HepG2 (cell line): Measurements from ENCODE around the gene LRP10. TPM values are rescaled to one million over a fixed set of nuclear protein-coding genes. Genes with fewer than 3 reads are reported as not detected.

Source experiments
- CEBPB ChIP-seq: IDR thresholded peaks from 2 replicates; pipeline ENCODE4 v1.6.1; 2011; ENCODE audit warnings: low read depth, low read length, improper control_type of control experiment, borderline replicate concordance
- FOXK2 ChIP-seq: fragments of 450-650 bp; IDR thresholded peaks from 2 replicates; pipeline ENCODE4 v1.6.1; 2016
- FOXP1 ChIP-seq, 2 experiments: fragments of 450-650 bp in 1 of 2; IDR thresholded peaks; 2 replicates each; pipeline ENCODE4 v1.6.1; 2017 to 2018; ENCODE audit warnings: antibody characterized with exemption in 1 of 2
- HES4 ChIP-seq: sonication (generic); formaldehyde crosslinking; IDR thresholded peaks from 2 replicates; pipeline ENCODE4 v1.9.0; 2021; ENCODE audit warnings: mild to moderate bottlenecking, missing genetic modification reagents, borderline replicate concordance
- NCOR1 ChIP-seq: fragments of 200-600 bp; sonication (generic); IDR thresholded peaks from 2 replicates; pipeline ENCODE4 v1.7.0; 2017; ENCODE audit warnings: antibody characterized with exemption, low read length, borderline replicate concordance
- RORA ChIP-seq: sonication (generic); formaldehyde crosslinking; IDR thresholded peaks from 2 replicates; pipeline ENCODE4 v1.5.0; 2020; ENCODE audit warnings: mild to moderate bottlenecking, missing genetic modification reagents, moderate library complexity
- SP1 ChIP-seq, 2 experiments: fragments of 450-650 bp in 1 of 2; sonication (generic) in 1 of 2; formaldehyde crosslinking in 1 of 2; IDR thresholded peaks; 2 replicates each; pipeline versions ENCODE4 v1.4.0 to v1.6.1; 2016 to 2020; ENCODE audit warnings: missing genetic modification reagents in 1 of 2
- ZMYM3 ChIP-seq: sonication (generic); formaldehyde crosslinking; IDR thresholded peaks from 2 replicates; pipeline ENCODE4 v1.5.1; 2020; ENCODE audit warnings: mild to moderate bottlenecking, missing genetic modification reagents
- ZNF558 ChIP-seq: sonication (generic); formaldehyde crosslinking; IDR thresholded peaks from 2 replicates; pipeline ENCODE4 v1.9.0; 2022; ENCODE audit warnings: mild to moderate bottlenecking, missing genetic modification reagents, borderline replicate concordance
- ZNF746 ChIP-seq: sonication (generic); formaldehyde crosslinking; IDR thresholded peaks from 2 replicates; pipeline ENCODE4 v1.8.0; 2022; ENCODE audit warnings: mild to moderate bottlenecking, missing genetic modification reagents
- polyA plus RNA-seq, 8 experiments: library from polyadenylated mRNA; depleted of rRNA in 3 of 8; stranded (reverse) in 7 of 8; unstranded in 1 of 8; fragments of >200 nt; fragmentation: Illumina TruSeq in 4 of 8; extraction: Trizol in 4 of 8; gene quantifications; 2 replicates each; pipeline versions ENCODE4 v1.2.1 to v1.2.3, GENCODE V29; 2011 to 2016; ENCODE audit warnings: low read depth in 4 of 8, missing spikeins in 1 of 8, mixed read lengths in 1 of 8; ENCODE audit not compliant: insufficient read depth in 1 of 8
- total RNA-seq, 5 experiments: library from RNA; depleted of rRNA; stranded (reverse); fragments of >200 nt; fragmentation: Illumina TruSeq; extraction: Trizol; gene quantifications; 2 replicates each; pipeline ENCODE4 v1.2.3, GENCODE V29; 2016; ENCODE audit warnings: low read depth in 1 of 5
- TF ChIP-seq, protein P1 (sequence below): IDR thresholded peaks from 2 replicates; pipeline ENCODE4 v1.6.1; 2016; ENCODE audit warnings: mild to moderate bottlenecking, missing biosample characterization, missing genetic modification reagents
- TF ChIP-seq, protein P2 (sequence below): sonication (generic); formaldehyde crosslinking; IDR thresholded peaks from 2 replicates; pipeline ENCODE4 v1.5.0; 2020; ENCODE audit warnings: missing genetic modification reagents, mild to moderate bottlenecking, borderline replicate concordance
- TF ChIP-seq, protein P3 (sequence below): sonication (generic); formaldehyde crosslinking; IDR thresholded peaks from 2 replicates; pipeline ENCODE4 v1.4.0; 2020; ENCODE audit warnings: missing genetic modification reagents, borderline replicate concordance
- TF ChIP-seq, protein P4 (sequence below): sonication (generic); formaldehyde crosslinking; IDR thresholded peaks from 2 replicates; pipeline ENCODE4 v1.4.0; 2020; ENCODE audit warnings: missing genetic modification reagents
- TF ChIP-seq, protein P5 (sequence below): sonication (generic); formaldehyde crosslinking; IDR thresholded peaks from 2 replicates; pipeline ENCODE4 v1.8.0; 2022; ENCODE audit warnings: mild to moderate bottlenecking, missing genetic modification reagents
- TF ChIP-seq, protein P6 (sequence below): sonication (generic); formaldehyde crosslinking; IDR thresholded peaks from 2 replicates; pipeline ENCODE4 v1.4.0; 2020; ENCODE audit warnings: missing genetic modification reagents

The LRP10 gene
- total and polyA plus RNA-seq, 2 of the 13 experiments (the other 11 are each of a cell fraction or from before 2014, with no cell fraction given), result 16.9 to 45.2 TPM

DNA sequence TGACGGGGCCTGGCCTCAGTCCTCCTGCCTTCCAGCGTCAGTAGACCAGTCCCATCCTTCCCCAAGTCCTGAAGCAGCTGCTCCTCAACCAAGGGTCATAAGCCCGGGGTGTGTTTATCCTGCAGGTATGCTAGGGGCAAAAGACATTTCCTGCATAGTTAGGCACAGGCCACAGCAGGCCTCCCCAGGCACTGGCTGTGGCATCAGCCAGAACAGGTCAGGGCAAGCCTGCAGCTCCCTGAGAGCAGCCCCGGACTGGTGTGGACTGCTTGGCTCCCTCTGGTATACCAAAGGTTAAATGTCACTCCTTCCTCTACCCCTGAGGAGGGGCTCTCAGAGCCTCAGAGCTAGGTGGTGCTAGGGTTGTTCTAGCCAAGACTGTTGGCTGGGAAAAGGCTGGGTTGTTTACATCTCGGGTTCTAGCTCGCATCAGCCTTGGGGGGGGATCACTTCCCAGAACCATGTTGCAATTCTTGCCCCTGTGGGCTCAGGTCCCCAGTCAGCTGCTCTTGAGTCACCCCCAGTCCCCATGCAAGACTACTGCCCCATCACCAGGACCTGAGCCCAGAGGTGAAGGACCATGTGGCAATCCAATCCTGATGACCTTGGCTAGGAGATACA is 32.3 kb upstream of the LRP10 start (continued):
- TF ChIP-seq, protein P1, sequence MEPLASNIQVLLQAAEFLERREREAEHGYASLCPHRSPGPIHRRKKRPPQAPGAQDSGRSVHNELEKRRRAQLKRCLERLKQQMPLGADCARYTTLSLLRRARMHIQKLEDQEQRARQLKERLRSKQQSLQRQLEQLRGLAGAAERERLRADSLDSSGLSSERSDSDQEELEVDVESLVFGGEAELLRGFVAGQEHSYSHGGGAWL (CRISPR knock-in tag), result no peak
- TF ChIP-seq ZMYM3 (0 out of 2 replicates have a peak, but pooled peaks have one; percentile 26), HES4 (CRISPR knock-in tag) (0 out of 2 replicates have a peak, but pooled peaks have one; percentile 1), NCOR1 (no peak), FOXP1 (IDR thresholded peaks at IDR 0.05) (no peak), FOXP1 (CRISPR knock-in tag; IDR thresholded peaks at IDR 0.05) (no peak), RORA (no peak), SP1 (IDR thresholded peaks at IDR 0.05) (no peak), SP1 (CRISPR knock-in tag; IDR thresholded peaks at IDR 0.05) (0 out of 2 replicates have a peak, but pooled peaks have one; percentile 21), ZNF746 (CRISPR knock-in tag) (no peak), CEBPB (peak; percentile 67; the same call in 1 of the 2 replicates), ZNF558 (no peak), FOXK2 (no peak)
- TF ChIP-seq, protein P2, sequence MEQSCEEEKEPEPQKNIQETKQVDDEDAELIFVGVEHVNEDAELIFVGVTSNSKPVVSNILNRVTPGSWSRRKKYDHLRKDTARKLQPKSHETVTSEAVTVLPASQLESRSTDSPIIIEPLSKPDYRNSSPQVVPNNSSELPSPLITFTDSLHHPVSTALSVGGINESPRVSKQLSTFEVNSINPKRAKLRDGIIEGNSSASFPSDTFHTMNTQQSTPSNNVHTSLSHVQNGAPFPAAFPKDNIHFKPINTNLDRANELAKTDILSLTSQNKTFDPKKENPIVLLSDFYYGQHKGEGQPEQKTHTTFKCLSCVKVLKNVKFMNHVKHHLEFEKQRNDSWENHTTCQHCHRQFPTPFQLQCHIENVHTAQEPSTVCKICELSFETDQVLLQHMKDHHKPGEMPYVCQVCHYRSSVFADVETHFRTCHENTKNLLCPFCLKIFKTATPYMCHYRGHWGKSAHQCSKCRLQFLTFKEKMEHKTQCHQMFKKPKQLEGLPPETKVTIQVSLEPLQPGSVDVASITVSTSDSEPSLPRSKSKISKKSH (CRISPR knock-in tag), result no peak; the same call in 1 of the 2 replicates
- TF ChIP-seq, protein P3, sequence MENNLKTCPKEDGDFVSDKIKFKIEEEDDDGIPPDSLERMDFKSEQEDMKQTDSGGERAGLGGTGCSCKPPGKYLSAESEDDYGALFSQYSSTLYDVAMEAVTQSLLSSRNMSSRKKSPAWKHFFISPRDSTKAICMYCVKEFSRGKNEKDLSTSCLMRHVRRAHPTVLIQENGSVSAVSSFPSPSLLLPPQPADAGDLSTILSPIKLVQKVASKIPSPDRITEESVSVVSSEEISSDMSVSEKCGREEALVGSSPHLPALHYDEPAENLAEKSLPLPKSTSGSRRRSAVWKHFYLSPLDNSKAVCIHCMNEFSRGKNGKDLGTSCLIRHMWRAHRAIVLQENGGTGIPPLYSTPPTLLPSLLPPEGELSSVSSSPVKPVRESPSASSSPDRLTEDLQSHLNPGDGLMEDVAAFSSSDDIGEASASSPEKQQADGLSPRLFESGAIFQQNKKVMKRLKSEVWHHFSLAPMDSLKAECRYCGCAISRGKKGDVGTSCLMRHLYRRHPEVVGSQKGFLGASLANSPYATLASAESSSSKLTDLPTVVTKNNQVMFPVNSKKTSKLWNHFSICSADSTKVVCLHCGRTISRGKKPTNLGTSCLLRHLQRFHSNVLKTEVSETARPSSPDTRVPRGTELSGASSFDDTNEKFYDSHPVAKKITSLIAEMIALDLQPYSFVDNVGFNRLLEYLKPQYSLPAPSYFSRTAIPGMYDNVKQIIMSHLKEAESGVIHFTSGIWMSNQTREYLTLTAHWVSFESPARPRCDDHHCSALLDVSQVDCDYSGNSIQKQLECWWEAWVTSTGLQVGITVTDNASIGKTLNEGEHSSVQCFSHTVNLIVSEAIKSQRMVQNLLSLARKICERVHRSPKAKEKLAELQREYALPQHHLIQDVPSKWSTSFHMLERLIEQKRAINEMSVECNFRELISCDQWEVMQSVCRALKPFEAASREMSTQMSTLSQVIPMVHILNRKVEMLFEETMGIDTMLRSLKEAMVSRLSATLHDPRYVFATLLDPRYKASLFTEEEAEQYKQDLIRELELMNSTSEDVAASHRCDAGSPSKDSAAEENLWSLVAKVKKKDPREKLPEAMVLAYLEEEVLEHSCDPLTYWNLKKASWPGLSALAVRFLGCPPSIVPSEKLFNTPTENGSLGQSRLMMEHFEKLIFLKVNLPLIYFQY (CRISPR knock-in tag), result no peak
- TF ChIP-seq, protein P4, sequence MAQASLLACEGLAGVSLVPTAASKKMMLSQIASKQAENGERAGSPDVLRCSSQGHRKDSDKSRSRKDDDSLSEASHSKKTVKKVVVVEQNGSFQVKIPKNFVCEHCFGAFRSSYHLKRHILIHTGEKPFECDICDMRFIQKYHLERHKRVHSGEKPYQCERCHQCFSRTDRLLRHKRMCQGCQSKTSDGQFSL, result peak; percentile 59; the same call in 1 of the 2 replicates
- TF ChIP-seq, protein P5, sequence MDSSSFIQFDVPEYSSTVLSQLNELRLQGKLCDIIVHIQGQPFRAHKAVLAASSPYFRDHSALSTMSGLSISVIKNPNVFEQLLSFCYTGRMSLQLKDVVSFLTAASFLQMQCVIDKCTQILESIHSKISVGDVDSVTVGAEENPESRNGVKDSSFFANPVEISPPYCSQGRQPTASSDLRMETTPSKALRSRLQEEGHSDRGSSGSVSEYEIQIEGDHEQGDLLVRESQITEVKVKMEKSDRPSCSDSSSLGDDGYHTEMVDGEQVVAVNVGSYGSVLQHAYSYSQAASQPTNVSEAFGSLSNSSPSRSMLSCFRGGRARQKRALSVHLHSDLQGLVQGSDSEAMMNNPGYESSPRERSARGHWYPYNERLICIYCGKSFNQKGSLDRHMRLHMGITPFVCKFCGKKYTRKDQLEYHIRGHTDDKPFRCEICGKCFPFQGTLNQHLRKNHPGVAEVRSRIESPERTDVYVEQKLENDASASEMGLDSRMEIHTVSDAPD (CRISPR knock-in tag), result no peak
- TF ChIP-seq, protein P6, sequence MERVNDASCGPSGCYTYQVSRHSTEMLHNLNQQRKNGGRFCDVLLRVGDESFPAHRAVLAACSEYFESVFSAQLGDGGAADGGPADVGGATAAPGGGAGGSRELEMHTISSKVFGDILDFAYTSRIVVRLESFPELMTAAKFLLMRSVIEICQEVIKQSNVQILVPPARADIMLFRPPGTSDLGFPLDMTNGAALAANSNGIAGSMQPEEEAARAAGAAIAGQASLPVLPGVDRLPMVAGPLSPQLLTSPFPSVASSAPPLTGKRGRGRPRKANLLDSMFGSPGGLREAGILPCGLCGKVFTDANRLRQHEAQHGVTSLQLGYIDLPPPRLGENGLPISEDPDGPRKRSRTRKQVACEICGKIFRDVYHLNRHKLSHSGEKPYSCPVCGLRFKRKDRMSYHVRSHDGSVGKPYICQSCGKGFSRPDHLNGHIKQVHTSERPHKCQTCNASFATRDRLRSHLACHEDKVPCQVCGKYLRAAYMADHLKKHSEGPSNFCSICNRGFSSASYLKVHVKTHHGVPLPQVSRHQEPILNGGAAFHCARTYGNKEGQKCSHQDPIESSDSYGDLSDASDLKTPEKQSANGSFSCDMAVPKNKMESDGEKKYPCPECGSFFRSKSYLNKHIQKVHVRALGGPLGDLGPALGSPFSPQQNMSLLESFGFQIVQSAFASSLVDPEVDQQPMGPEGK (CRISPR knock-in tag), result 0 out of 2 replicates have a peak, but pooled peaks have one; percentile 23
